ENCODE data around the gene ATP12A.

ATP12A gene

DNA sequence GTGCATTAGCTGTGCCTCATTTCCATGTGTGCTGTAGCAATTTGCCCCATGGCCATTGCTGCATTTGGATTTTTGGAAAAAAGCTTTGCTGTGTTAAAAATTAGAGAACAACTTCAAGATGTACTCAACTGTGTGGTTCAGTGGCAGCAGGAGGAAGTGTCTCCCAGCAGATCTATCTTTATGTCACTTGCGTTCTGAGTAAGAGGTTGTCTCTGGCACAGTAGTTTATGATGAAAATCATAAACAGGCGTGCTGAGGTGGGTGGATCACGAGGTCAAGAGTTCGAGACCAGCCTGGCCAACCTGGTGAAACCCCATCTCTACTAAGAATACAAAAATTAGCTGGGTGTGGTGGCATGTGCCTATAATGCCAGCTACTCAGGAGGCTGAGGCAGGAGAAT is 54.7 kb downstream of the ATP12A start:
- no peak for FAIRE-seq

DNA sequence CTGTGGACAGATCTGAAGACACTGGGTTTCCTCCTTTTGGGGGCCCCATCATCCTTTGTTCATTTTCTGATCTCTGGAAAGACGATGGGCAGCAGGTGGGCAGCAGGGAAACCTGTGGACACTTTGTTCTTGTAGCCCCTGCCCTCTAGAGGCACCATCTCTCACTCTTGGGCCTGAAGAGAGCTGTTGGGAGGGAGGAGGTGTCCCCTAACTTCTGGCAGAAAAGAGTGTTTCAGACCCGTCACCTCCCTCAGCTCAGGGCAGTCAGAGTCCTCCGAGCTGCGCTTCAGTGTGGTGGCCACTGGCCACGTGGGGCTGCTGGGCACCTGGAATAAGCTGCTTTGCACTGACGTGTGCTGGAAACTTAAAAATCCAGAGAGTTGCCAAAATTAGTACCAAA is 56.8 kb downstream of the ATP12A start:
- no peak for FAIRE-seq

GRCh38 chr13:24738366-24738847 is 58.2 kb downstream of the ATP12A start:
- FAIRE-seq = no peak

- no peak for FAIRE-seq
Observed at GRCh38 chr13:24740014-24740890, 60.0 kb downstream of the ATP12A start.

- no peak for FAIRE-seq
Observed at GRCh38 chr13:24741016-24741662, 60.9 kb downstream of the ATP12A start.

DNA sequence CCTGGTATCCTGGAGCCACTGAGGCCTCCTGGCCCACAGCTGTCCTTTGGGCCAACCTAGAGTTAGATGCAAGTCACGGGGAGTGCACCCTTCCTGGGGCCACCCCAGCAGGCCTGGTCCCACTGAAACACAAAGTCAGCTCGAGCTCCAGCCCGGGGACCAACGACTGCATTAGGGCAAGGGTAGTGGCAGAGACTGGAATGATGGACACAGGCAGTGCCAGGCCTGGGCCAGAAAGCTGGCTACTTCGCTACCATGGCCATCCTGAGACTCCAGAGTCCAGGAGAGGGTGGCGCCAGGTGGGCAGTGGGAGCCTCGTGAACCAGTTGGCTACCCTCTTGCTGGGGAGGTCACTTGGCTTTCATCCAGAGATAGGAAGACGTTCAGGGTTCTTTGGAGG is 61.6 kb downstream of the ATP12A start:
- no peak for FAIRE-seq

DNA sequence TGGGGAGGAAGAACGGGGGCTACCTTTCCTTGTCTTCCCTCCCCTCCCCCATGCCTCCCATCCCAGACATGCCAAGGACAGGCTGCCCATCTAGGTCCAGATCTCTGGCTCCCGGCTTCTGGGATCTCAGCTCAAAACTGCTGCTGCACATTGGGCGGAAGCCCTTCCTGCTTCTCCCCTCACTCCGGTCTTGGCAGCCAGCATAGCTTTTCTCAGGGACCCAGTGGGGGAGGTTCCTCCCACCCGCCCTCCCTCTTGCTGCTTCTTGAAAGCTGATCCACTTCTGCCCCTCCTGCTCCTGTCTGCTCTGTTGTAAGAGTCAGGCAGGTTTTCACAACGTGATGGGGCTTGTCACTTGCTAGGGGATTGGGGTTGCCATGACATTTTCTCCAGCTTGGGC is 62.1 kb downstream of the ATP12A start:
- no peak for FAIRE-seq

DNA sequence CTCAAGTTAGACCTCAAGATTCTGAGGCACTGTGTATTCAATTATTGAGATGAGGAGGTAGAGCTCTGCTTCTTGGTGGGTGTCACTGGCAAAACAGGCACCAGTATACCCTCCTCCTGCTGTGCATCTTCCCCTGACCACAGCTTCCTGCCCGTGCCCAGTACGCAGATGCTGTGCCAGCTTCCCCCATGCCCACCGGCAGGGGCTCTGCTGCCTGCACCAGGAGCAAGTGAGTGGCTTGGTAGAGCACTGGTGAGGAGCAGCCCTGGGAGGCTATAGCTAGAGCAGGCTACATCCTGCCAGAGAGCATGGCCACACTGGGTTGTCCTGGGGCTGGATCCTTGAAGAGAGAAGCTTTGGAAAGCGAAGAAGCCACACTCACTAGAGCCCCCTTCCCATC is 62.8 kb downstream of the ATP12A start:
- no peak for FAIRE-seq

DNA sequence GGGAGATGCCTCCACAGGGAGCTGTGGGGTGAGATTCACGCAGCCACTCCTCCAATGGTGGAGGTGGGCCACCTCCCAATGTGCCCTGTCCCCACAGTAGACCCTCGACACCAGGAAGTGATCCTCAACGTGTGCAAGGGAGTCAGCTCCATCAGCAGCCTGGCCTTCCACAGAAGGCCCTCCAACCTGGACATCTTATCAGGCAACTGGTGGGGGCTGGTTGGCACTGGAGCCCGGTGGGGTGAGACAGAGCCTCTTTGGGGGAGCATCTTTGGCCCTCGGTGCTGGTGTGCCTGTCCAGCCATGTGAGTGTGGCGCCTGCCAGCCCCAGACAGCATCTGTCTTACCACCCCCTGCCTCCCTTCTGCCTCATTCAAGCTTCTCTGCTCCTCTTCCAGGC is 64.0 kb downstream of the ATP12A start:
- no peak for FAIRE-seq

DNA sequence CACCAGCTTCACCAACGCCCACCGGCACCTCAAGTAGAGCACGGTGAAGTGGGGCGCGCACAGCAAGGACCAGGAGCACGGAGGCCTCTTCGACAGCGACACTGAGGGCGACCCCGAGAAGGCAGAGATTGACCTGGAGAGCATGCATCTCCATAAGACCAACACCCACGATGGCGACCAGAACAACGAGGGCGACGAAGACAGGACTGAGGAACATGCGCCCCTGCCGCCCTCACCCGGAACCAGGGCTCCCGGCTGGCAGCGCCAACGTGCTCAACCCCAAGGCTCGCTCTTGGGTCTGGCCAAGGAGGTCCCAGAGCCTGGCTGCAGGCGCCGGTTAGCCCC is 65.3 kb downstream of the ATP12A start:
- FAIRE-seq = no peak

DNA sequence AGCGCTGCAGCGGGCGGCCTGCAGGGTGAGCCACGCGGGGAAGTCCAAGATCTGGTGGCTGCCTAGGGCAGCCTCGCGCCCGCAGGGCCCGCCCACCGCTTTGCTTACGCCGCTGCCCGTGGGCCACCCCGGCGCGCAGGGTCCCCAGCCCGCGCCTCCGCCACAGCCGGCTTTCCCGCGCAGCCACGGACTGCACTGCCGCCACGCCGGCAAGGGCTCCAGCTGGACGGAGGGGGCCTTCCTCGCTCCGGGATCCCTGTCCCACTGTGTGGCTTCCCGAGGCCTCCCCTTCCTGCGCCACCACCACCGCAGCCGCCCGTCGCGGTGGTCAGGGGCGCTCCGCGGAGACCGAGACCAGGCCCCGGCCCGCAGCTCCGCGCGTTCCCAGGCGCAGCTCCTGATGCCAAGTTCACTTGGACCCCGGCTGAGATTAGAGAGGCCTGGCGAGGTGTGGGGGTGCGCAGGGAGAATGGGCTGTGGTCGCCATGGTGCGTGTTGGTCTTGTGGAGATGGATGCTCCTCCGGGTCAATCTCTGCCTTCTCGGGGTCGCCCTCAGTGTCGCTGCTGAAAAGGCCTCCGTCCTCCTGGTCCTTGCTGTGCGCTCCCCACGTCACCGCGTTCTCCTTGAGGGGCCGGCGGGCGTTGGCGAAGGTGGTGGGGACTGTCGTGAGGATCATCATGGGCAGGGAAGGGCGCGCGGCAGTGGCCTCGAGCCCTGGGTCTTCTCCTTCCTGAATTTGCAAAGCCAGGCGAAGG is 65.8 kb downstream of the ATP12A start:
- FAIRE-seq = no peak

DNA sequence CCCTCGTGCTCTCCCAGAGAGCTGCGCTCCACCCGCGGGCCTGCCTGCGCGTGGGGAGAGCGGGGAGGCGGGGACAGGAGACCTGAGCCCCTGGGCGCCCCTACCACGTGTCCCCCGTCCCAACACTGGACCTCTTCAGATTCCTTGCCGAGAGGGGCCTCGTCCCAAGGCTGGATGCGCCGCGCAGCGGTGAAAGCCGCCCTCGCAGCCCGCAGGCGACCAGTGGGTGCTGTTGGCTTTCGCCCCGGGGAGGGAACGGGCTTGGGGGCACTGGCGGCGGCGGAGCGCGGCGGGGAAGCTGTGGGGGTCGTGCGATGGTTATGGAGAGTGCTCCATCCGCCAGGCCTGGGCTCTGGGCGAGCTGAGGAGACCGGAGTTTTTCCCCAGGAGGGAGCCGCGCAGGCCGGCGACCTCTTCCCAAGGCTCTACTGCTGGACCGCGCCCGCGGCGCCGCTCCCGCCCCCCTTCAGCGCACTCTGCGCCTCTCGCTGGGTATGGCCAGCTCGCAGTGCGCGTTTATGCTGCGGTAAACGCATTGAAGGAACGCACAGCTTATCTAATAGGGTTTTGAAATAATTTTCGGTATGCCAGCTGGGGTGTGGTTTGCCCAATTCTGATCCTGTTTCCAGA is 66.5 kb downstream of the ATP12A start:
- FAIRE-seq = no peak

DNA sequence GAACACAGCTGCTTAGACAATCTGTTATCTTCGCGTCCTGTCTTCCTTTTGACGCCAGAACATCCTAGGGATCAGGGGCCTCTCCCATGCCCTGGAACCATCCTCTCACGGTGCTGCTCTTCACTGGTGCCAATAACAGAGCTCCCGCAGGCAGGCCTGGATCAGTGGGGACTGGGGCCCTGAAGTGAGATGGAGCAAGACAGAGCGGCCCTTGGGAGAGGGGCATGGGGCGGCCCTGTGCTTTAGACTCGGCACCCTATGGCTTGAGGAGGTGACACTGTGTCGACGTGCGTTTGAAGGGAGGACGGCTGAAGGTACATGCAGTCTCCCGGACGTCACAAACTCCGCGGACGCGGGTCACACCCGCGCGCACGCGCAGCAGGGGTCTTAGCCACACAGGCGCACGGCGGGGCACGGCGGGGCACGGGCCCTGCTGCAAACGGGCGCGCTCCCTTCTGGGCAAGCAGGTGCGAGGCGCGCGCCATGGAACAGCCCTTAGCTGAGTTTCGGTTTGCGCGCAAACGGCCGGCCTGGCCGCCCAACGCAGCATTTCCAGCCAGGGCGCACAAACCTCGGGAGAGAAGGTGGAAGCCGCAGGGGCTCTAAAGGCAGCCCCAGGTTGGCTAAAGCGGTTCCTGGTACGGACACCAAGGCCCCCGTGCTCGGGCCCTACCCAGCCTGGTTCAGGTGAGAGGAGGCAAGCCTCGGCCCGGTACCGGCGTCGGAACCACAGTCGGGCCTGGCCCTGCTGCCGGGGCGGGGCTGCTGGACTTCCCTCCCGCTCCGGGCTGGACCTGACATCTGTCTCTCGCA is 67.2 kb downstream of the ATP12A start:
- FAIRE-seq = no peak

DNA sequence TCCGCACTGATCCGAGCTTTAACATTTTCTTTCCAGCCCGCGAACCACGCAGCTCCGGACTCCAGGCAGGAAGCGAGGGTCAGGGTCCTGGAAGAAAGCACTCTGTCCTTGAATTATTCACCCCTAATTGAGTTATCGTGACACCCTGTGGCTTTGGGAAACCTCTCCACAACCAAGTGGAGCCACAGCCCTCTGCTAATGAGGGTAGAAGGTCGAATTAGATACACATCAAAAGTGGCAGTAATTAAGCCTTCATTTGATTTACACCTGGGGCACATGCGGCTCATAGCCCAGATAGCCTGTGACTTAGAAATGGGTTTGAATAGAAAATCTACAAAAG is 67.8 kb downstream of the ATP12A start:
- FAIRE-seq = no peak

DNA sequence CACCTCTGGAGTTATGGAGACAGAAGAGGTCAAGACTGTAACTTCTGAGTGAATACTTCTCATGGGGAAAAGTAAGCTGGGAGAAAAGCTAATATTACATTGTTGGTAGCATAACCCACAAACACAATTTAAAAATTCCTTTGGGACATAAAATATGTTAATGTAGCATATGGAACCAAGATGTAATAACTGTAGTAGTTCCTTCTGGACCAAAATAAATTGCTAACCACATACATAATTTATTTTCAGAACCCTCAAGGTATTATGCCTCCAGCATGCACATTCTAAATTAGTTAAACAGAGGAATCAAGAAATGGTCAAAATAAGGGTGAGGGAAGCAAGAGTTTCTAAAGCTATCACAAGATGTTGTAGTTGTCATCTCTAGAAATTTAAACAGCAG is 79.0 kb downstream of the ATP12A start:
- FAIRE-seq = no peak
